Measurements from ENCODE around the gene PROSER2.
"Not testable (repeated sequence)": the region's sequence is repeated elsewhere in the genome, so short reads cannot be mapped to it uniquely, and the experiment has no call there.

The PROSER2 gene

GRCh38 chr10:11838298-11838852 is 15.2 kb downstream of the PROSER2 start:
- DNase-seq, result no peak

GRCh38 chr10:11841375-11841774 is 18.2 kb downstream of the PROSER2 start:
- no peak for DNase-seq

GRCh38 chr10:11842411-11842810 is 19.3 kb downstream of the PROSER2 start:
- no peak for DNase-seq

GRCh38 chr10:11845113-11845512 is 22.0 kb downstream of the PROSER2 start:
- DNase-seq, result no peak

- no peak for DNase-seq
Observed at GRCh38 chr10:11846542-11846941, 23.4 kb downstream of the PROSER2 start.

GRCh38 chr10:11849277-11849676 is 26.1 kb downstream of the PROSER2 start:
- no peak for DNase-seq

- no peak for DNase-seq
Observed at GRCh38 chr10:11849911-11850310, 26.8 kb downstream of the PROSER2 start.

- DNase-seq, result no peak
Observed at GRCh38 chr10:11851910-11852309, 28.8 kb downstream of the PROSER2 start.

- DNase-seq, result not testable (repeated sequence)
Observed at GRCh38 chr10:11852637-11853036, 29.5 kb downstream of the PROSER2 start.

- DNase-seq, result no peak
Observed at GRCh38 chr10:11853468-11853867, 30.3 kb downstream of the PROSER2 start.

GRCh38 chr10:11854301-11854700 is 31.1 kb downstream of the PROSER2 start:
- no peak for DNase-seq

GRCh38 chr10:11856089-11856488 is 32.9 kb downstream of the PROSER2 start:
- DNase-seq, result no peak

GRCh38 chr10:11856678-11857077 is 33.5 kb downstream of the PROSER2 start:
- no peak for DNase-seq

GRCh38 chr10:11858093-11858492 is 34.9 kb downstream of the PROSER2 start:
- no peak for DNase-seq

GRCh38 chr10:11861341-11861740 is 38.2 kb downstream of the PROSER2 start:
- no peak for DNase-seq

GRCh38 chr10:11861811-11862428 is 38.8 kb downstream of the PROSER2 start:
- DNase-seq, result no peak

GRCh38 chr10:11863353-11864109 is 40.4 kb downstream of the PROSER2 start:
- peak in 2 of 3 experiments; percentile 47 to 78 for DNase-seq

- no peak for DNase-seq
Observed at GRCh38 chr10:11864727-11865126, 41.6 kb downstream of the PROSER2 start.

- DNase-seq, result no peak
Observed at GRCh38 chr10:11865561-11865960, 42.4 kb downstream of the PROSER2 start.

GRCh38 chr10:11866199-11866925 is 43.2 kb downstream of the PROSER2 start:
- DNase-seq, result no peak

GRCh38 chr10:11869219-11869618 is 46.1 kb downstream of the PROSER2 start:
- no peak for DNase-seq

GRCh38 chr10:11869743-11870460 is 46.7 kb downstream of the PROSER2 start:
- no peak for DNase-seq

- DNase-seq, result no peak
Observed at GRCh38 chr10:11870461-11870780, 47.3 kb downstream of the PROSER2 start.

Measured in NCI-H1417 (cell line).